ENCODE measurements around the gene KAZN.

KAZN gene

DNA sequence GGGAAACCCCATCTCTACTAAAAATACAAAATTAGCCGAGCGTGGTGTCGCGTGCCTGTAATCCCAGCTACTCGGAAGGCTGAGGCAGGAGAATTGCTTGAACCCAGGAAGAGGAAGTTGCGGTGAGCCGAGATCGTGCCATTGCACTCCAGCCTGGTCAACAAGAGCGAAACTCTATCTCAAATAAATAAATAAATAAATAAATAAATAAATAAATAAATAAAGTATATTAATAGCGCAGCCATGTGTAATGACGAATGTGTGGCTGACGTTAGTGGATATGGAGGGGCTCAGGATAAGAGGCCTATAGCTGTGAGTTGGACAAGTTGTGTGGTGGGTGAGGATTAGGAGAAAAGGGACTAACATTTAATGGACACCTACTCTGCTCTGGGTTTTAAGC is 18.2 kb upstream of the KAZN start (continued):
- TF ChIP-seq ZNF433 (tag by site-specific recombination; IDR thresholded peaks at IDR 0.05; ENCODE audit: low read depth) (0 out of 2 replicates have a peak, but pooled peaks have one; percentile 7), ZNF623 (tag by site-specific recombination; IDR thresholded peaks at IDR 0.05) (peak; percentile 46)

DNA sequence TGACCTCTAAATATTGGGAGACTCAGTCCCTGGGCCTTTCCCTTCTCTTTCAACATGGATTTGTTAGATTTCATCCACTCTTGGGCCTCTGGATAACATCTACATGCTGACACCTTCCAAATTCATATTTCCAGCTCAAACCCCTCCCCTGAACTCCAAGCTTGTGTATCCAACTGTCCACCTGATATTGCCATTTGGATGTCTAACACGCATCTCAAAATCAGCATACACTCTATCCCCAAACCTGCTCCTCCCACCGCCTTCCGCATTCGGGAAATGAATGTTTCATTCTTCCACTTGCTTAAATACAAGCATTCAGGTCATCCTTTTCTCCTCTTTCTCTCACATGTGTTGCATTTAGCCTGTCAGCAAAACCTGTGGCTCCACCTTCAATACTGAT is 17.5 kb upstream of the KAZN start:
- POLR2A ChIA-PET, result no interaction called here
- H3K36me3 ChIP-seq (ENCODE audit: control insufficient read depth in 2 of 2, insufficient read depth in 1 of 2, low read length in 2 of 2), result no peaks in the 10 kb centered on the region
- no peak overlapping the region for H3K4me3 ChIP-seq (ENCODE audit: low read depth, low read length)
- TF ChIP-seq, protein P1, sequence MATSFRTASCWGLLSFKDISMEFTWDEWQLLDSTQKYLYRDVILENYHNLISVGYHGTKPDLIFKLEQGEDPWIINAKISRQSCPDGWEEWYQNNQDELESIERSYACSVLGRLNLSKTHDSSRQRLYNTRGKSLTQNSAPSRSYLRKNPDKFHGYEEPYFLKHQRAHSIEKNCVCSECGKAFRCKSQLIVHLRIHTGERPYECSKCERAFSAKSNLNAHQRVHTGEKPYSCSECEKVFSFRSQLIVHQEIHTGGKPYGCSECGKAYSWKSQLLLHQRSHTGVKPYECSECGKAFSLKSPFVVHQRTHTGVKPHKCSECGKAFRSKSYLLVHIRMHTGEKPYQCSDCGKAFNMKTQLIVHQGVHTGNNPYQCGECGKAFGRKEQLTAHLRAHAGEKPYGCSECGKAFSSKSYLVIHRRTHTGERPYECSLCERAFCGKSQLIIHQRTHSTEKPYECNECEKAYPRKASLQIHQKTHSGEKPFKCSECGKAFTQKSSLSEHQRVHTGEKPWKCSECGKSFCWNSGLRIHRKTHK (tag by site-specific recombination; IDR thresholded peaks at IDR 0.05), result peak; percentile 93
- TF ChIP-seq ZNF221 (tag by site-specific recombination; IDR thresholded peaks at IDR 0.05; ENCODE audit: borderline replicate concordance) (no peak), BCL11B (tag by site-specific recombination; IDR thresholded peaks at IDR 0.05; ENCODE audit: low read depth) (no peak), GLIS2 (tag by site-specific recombination; IDR thresholded peaks at IDR 0.05) (no peak), ZNF112 (tag by site-specific recombination; IDR thresholded peaks at IDR 0.05) (no peak)
- no peaks in the 10 kb centered on the region for H3K9me3 ChIP-seq (ENCODE audit: control insufficient read depth, insufficient read depth, low read depth, low read length)
- H3K27ac ChIP-seq (ENCODE audit: extremely low read depth, low read depth, low read length), result no peak overlapping the region
- CTCF ChIA-PET, result interaction anchor here (0.5 kb wide), 1 partner anchor 22 kb away, joined by 3 read pairs; no protein-coding TSS in a partner anchor
- H3K4me1 ChIP-seq (ENCODE audit: control insufficient read depth, insufficient read depth, low read length), result no peaks in the 10 kb centered on the region

DNA sequence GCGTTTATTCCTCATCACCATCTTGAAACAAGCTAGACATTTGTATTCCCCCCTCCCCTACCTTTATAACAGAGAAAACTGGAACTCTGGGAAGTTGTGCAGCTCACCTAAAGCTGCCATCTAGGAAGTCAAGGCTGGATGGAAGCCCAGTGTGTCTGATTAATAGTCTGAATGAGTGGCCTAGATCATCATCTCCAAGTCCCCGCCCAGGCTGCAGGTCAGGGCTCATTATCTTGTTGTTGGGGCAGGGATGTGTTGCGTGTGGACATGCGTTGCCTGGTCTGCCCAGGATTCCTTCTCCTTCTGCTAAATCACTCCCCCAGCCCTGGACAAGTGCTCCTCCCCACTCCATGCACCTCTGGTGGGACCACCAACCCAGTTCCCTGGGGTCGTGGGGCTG is 14.7 kb upstream of the KAZN start:
- Histone ChIP-seq H3K36me3 (ENCODE audit: control insufficient read depth in 2 of 2, insufficient read depth in 1 of 2, low read length in 2 of 2) (no peaks in the 10 kb centered on the region), H3K4me1 (ENCODE audit: control insufficient read depth, insufficient read depth, low read length) (no peaks in the 10 kb centered on the region), H3K4me3 (ENCODE audit: low read depth, low read length) (no peak overlapping the region), H3K9me3 (ENCODE audit: control insufficient read depth, insufficient read depth, low read depth, low read length) (no peaks in the 10 kb centered on the region), H3K27ac (ENCODE audit: extremely low read depth, low read depth, low read length) (no peak overlapping the region)
- TF ChIP-seq ZNF548 (tag by site-specific recombination; IDR thresholded peaks at IDR 0.05) (no peak), ZNF354C (tag by site-specific recombination; IDR thresholded peaks at IDR 0.05; ENCODE audit: borderline replicate concordance, low read depth) (no peak), ZNF2 (tag by site-specific recombination; IDR thresholded peaks at IDR 0.05) (no peak)
- POLR2A ChIA-PET, result no interaction called here
- CTCF ChIA-PET, result interaction anchor here (1.0 kb wide), 1 partner anchor 10 kb away, joined by 3 read pairs; no protein-coding TSS in a partner anchor

DNA sequence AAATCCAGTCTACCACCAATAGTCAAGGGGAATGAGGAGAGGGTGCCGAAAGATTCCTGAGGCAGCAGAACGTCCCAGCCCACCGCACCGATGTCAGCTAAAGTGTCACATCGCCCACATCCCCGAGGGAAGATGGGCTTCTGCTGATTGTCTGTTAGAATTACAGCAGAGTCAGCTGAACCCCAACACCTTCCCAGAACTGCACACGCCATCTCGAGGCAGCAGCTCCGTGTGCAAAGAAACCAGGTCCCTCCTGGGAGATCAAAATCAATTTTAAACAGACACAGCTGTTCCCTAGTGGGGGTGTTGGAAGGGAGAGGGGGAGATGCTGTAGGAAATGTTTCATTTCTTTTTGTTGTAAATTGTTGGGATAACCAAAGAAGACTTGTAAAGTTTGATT is 12.8 kb upstream of the KAZN start:
- CTCF ChIA-PET, result no interaction called here
- no peak for TF ChIP-seq ZNF112 (tag by site-specific recombination; IDR thresholded peaks at IDR 0.05)
- no peak for TF ChIP-seq ZNF677 (tag by site-specific recombination; IDR thresholded peaks at IDR 0.05)
- TF ChIP-seq ZNF350 (tag by site-specific recombination; IDR thresholded peaks at IDR 0.05), result no peak
- TF ChIP-seq ZNF544 (tag by site-specific recombination; IDR thresholded peaks at IDR 0.05), result no peak
- no peak for TF ChIP-seq SETDB1 (IDR thresholded peaks at IDR 0.05; ENCODE audit: insufficient read length, low read length)
- TF ChIP-seq ZNF529 (tag by site-specific recombination; IDR thresholded peaks at IDR 0.05; ENCODE audit: insufficient replicate concordance), result no peak
- TF ChIP-seq, protein P2, sequence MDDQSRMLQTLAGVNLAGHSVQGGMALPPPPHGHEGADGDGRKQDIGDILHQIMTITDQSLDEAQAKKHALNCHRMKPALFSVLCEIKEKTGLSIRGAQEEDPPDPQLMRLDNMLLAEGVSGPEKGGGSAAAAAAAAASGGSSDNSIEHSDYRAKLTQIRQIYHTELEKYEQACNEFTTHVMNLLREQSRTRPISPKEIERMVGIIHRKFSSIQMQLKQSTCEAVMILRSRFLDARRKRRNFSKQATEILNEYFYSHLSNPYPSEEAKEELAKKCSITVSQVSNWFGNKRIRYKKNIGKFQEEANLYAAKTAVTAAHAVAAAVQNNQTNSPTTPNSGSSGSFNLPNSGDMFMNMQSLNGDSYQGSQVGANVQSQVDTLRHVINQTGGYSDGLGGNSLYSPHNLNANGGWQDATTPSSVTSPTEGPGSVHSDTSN (CRISPR knock-in tag; IDR thresholded peaks at IDR 0.05), result no peak
- TF ChIP-seq ZNF596 (tag by site-specific recombination; IDR thresholded peaks at IDR 0.05), result no peak
- no peak for TF ChIP-seq ZNF174 (tag by site-specific recombination; IDR thresholded peaks at IDR 0.05)
- TF ChIP-seq ZFP69B (tag by site-specific recombination; IDR thresholded peaks at IDR 0.05), result no peak
- TF ChIP-seq ZNF223 (tag by site-specific recombination; IDR thresholded peaks at IDR 0.05), result no peak
- TF ChIP-seq, protein P3, sequence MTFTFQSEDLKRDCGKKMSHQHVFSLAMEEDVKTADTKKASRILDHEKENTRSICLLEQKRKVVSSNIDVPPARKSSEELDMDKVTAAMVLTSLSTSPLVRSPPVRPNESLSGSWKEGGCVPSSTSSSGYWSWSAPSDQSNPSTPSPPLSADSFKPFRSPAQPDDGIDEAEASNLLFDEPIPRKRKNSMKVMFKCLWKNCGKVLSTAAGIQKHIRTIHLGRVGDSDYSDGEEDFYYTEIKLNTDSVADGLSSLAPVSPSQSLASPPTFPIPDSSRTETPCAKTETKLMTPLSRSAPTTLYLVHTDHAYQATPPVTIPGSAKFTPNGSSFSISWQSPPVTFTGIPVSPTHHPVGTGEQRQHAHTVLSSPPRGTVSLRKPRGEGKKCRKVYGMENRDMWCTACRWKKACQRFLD (tag by site-specific recombination; IDR thresholded peaks at IDR 0.05), result no peak
- no peak for TF ChIP-seq SCRT2 (tag by site-specific recombination; IDR thresholded peaks at IDR 0.05)
- TF ChIP-seq, protein P4, sequence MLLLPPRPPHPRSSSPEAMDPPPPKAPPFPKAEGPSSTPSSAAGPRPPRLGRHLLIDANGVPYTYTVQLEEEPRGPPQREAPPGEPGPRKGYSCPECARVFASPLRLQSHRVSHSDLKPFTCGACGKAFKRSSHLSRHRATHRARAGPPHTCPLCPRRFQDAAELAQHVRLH (tag by site-specific recombination; IDR thresholded peaks at IDR 0.05), result no peak
- no peak for TF ChIP-seq ZNF701 (tag by site-specific recombination; IDR thresholded peaks at IDR 0.05)
- no peaks in the 10 kb centered on the region for H3K9me3 ChIP-seq (ENCODE audit: control insufficient read depth, insufficient read depth, low read depth, low read length)
- POLR2A ChIA-PET, result no interaction called here
- H3K4me3 ChIP-seq (ENCODE audit: low read depth, low read length), result no peak overlapping the region
- no peak overlapping the region for H3K27ac ChIP-seq (ENCODE audit: extremely low read depth, low read depth, low read length)
- H3K36me3 ChIP-seq (ENCODE audit: control insufficient read depth in 2 of 2, insufficient read depth in 1 of 2, low read length in 2 of 2), result no peaks in the 10 kb centered on the region
- H3K4me1 ChIP-seq (ENCODE audit: control insufficient read depth, insufficient read depth, low read length), result no peaks in the 10 kb centered on the region

Data from HEK293 (cell line).